GM19193 (cell line): ENCODE results near the gene AKAP12.

ENCODE experiments used
- POLR2A ChIP-seq: IDR thresholded peaks from 4 replicates; pipeline ENCODE4 v1.6.1; 2011; ENCODE audit not compliant: insufficient read depth, insufficient read length; ENCODE audit errors: extremely low read depth

The AKAP12 gene, protein sequence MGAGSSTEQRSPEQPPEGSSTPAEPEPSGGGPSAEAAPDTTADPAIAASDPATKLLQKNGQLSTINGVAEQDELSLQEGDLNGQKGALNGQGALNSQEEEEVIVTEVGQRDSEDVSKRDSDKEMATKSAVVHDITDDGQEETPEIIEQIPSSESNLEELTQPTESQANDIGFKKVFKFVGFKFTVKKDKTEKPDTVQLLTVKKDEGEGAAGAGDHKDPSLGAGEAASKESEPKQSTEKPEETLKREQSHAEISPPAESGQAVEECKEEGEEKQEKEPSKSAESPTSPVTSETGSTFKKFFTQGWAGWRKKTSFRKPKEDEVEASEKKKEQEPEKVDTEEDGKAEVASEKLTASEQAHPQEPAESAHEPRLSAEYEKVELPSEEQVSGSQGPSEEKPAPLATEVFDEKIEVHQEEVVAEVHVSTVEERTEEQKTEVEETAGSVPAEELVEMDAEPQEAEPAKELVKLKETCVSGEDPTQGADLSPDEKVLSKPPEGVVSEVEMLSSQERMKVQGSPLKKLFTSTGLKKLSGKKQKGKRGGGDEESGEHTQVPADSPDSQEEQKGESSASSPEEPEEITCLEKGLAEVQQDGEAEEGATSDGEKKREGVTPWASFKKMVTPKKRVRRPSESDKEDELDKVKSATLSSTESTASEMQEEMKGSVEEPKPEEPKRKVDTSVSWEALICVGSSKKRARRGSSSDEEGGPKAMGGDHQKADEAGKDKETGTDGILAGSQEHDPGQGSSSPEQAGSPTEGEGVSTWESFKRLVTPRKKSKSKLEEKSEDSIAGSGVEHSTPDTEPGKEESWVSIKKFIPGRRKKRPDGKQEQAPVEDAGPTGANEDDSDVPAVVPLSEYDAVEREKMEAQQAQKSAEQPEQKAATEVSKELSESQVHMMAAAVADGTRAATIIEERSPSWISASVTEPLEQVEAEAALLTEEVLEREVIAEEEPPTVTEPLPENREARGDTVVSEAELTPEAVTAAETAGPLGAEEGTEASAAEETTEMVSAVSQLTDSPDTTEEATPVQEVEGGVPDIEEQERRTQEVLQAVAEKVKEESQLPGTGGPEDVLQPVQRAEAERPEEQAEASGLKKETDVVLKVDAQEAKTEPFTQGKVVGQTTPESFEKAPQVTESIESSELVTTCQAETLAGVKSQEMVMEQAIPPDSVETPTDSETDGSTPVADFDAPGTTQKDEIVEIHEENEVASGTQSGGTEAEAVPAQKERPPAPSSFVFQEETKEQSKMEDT (N-terminal part only)

DNA sequence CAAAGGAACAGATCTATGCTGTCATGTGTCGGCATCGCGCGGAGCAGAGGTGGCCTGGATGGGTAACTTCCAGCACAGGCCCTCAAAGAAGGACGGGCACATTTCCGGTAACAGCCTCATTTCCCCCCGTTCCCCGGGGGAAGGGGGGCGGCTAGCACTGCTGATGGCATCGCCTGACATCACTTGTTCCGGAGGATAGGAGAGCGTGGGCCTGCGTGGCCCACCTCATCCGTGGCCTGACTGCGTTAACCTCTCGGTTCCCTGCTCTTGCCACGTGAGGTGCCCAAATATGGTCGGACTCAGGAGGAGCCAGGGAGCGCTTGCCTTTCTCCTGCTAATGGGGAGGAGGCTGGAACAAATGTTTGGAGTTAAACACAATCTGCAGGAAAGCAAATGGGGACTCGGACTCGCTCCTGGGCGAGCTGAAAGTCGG is at the start of gene AKAP12:
TSS of gene AKAP12 (plus strand) at position 365 of the 433 bp plus-strand sequence. CDS start 596 bp downstream, outside the sequence.
- TF ChIP-seq POLR2A: no peak

DNA sequence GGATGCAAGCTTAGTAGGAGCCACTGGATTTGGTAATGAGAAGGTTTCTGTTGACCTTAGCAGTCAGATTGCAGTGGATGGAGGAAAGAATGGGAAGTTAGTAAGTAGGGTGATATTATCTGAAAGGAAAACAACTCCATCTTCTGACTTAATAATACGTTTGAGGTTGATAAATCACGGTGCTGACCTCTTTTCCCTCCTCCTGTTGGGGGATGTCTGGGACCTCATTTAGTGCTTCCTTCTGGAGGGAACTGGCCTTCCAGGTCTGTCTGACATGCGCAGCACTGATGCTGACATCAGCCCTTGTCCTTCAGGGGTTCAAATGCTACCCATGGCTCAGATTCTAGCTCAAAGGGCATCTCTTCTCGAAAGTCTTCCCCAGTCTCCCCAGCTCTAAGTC is 48.2 kb upstream of the AKAP12 start:
- TF ChIP-seq POLR2A: no peak

DNA sequence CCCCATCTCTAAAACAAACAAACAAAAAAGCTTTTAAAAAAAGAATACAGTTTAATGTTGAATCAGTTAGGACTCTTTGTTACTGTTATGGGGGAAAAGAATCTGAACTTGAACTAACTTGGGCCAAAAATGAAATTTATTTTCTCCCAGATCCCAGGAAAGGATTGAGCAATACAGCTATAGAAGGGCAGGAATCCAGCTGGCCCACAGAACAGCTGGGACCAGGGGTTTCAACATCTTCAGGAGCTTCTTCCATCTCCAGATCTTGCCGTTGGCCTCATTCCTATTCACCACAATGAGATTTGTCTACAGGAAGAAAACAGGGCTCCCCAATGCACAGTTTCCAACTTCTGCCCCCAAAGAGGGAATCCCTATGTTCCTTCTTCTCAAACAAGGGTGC is 43.2 kb upstream of the AKAP12 start:
- TF ChIP-seq POLR2A: no peak

DNA sequence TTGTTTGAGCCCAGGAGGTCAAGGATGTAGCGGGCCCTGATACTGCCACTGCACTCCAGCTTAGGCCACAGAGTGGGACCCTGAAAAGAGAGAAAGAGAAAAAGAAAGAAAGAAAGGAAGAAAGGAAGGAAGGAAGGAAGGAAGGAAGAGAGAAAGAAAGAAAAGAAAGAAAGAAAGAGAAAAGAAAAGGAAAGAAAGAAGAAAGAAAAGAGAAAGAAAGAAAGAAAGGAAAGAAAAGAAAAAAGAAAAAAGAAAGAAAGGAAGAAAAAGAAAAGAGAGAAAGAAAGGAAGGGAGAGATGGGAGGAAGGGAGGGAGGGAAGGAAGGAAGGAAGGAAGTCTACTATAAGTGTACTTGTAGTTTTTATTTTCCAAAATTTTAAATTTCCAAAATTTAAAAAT is 42.2 kb upstream of the AKAP12 start:
- no peak for TF ChIP-seq POLR2A

DNA sequence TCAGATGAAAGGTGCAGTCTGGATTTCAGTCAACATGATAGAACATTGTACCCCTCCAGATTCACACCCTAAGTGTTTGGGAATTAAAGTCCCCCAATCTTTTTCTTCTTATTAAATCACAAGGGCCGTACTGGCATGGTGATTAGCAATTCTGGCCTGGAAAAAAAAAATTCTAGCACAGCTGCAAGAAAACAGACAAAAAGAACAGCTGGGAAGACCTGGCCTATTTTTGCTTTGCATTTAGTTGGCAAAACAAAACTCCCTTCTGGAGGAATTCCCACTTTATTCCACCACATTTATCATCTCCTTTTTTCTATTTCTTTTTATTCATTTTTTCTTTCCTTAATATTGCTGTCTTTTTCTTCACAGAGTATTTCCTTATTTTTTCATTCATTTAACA is 39.8 kb upstream of the AKAP12 start:
- no peak for TF ChIP-seq POLR2A

DNA sequence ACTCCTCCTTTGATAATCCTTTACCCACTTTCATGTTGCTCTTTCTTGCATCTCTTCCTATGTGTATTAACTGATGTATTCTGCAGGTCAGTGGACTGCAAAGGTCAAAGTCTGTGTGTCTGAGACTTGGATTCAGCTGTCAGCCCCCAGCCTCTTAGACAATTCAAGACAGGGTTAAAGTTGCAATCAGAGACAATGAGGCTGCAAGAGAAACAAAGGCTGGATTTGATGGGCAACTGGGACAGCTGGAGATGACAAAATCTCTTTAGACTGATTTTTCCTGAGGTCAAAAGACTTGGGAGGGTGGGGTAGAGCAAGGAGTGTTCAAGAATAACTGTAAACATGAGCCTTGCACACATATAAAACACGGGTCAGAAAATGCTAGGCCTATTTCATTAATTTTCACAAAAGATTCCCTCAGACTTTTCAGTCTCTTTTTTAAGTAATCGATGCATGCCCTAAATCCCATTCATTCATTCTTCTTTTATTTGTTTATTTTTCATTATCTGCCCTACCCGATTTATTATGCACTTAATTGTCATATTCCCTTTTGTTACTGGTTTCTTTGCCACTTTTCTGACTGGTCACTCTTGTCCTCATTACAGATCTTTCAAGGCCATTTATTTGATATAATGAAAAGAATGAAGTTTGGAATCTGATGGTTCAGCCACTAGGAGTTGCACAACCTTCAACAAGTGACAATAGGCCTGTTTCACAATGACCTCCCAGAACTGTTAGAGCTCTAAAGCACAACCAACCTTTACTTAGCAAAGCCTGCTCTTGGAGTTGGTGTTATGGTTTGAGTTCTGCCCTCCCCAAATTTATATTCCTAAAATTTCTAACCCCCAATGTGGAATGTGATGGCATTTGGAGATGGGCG is 33.8 kb upstream of the AKAP12 start:
- no peak for TF ChIP-seq POLR2A

DNA sequence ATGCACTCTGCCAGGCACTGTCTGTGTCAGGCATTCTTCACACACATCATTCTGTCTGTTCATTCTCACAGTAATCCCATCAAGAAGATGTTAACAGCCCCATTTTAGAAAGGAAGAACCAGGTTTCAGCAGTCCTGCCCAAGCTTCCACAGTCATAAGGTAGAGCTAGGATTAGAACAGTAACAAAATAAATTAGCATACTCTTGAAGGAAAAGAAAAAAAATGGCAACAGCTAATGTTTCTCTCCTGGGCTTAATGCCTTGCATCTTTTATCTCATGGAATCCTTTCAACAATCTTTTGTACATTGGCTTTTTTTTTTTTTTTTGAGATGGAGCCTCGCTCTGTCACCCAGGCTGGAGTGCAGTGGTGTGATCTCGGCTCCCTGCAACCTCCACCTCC is 32.1 kb upstream of the AKAP12 start:
- TF ChIP-seq POLR2A: no peak

DNA sequence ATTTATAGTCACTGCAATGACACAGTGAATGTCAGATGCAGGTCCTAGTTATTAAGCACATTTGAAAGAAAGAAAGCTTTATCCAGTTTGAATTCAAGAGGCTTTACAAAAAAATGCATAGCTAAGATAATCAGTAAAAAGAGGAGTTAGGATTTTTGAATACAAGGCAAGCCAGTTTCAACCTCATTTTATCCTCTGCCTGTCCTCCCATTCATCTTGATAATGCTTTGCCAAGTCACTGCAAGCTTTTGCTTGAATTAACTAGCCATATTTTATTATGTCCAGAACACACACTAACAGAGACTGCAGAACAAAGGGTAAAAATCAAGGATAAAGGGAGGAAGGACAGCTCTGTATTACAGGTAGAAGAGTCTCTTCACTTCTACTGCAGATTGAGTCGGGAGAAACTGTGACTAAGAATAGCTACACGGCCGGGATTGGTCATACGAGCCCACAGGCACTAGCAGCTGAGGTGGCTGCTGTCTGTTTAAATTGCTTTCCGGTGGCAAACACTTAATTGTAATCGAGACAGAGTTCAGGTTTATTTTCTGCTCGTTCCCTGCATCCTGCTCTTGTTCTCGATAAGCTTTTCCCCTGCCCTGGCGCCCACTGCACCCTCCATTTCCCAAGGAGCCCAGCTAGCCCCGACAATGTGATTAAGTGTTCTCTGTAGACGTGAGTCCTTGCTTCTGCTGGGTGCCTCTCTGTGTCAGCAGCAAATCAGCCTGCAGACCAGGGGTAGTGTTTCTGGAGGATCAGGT is 30.5 kb upstream of the AKAP12 start:
- no peak for TF ChIP-seq POLR2A

DNA sequence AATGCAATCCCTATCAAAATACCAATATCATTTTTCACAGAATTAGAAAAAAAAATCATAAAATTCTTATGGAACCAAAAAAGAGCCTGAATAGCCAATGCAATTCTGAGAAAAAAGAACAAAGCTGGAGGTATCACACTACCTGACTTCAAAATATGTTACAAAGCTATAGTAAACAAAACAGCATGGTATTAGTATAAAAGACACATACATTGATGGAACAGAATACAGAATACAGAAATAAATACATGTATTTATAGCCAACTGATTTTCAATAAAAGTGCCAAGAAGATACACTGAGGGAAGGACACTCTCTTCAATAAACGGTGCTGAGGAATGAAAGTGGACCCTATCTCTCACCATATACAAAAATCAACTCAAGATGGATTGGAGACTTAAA is 28.7 kb upstream of the AKAP12 start:
- TF ChIP-seq POLR2A: no peak

DNA sequence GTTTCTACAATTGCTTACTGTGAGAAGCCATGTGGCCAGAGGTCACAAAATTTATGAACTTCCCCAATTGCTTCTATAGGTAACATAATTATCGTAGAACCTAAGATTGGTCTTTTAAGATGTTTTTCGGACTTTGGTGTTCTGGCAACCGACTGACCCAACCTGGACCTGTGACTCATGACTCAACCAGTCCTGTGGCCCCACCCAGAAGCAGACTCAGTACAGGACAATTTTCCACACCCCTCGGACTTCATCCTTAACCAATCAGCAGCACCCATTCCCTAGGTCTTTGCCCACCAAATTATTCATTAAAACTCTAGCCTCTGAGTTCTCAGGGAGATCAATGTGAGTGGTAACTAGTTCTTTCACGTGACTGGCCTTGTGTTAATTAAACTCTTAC is 26.4 kb upstream of the AKAP12 start:
- TF ChIP-seq POLR2A: no peak

DNA sequence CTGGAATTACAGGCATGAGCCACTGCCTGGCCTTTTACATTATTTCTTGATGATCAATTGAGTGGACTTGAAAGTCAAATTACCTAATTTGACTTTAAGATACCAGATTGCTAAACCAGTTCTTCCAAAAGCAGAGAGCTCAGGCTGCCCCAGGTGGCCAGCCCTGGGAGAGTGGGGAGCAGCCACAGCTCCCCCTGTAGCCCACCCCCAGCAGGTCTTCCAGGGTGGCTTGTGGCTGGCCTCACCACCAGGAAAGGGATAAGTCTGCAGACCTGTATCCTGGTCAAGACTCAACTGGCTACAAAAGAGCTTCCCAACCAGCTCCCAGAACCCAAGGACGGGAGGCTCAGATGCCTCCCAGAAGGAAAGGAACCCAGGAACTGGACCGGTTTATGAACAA is 23.8 kb upstream of the AKAP12 start:
- no peak for TF ChIP-seq POLR2A

DNA sequence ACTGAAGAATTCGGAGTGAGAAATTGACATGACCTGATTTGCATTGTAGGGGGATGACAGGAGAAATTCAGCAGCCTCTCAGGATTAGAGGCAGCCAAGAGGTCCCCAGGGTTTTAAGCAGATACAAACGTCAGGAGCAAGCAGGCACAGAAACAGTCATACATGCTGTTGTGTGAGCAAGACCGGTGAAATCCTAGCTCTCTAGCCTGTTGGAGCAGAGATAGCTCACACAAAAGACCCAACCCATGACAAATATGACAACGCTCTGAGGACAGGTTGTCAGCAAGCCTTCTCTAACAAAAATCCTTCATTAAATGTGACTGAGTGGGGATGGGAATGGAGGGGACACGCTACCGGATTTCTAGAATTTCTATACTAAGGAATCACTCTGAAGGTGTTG is 23.0 kb upstream of the AKAP12 start:
- TF ChIP-seq POLR2A: no peak

DNA sequence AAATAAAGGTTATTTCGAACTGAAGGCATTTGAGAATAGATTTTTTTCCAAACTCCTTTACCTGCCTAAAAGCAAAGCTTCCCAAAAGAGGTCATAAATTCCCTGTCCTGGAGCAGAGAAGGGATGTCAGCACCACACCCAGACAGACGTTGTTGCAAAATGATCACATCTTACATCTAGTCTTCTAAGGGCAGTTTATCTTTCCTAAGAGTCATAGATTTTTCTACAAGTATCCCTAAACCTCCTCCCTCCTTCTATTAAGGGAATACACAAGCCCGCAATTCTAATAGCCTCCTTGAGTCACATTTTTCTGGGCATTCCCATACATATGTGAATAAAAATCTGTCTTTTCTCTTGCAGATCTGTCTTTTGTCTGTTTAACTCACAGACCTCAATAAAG is 20.6 kb upstream of the AKAP12 start:
- TF ChIP-seq POLR2A: no peak
